Spinal cord (tissue), 10 donors: ENCODE data around the gene FRK. TPM values are rescaled to one million over a fixed set of nuclear protein-coding genes. Genes with fewer than 3 reads are reported as not detected.

Experiments used
- DNase-seq, 6 donors: peaks; one replicate each; pipeline versions ENCODE4 v3.0.0 to v3.0.0-alpha.2; 2013 to 2015; ENCODE audit warnings: low spot score in 6 of 6, low read depth in 4 of 6
- H3K27ac ChIP-seq: one replicate; pipeline ENCODE4 v1.5.1; 2013; ENCODE audit warnings: low read depth, low read length, control low read depth
- H3K27me3 ChIP-seq: one replicate; pipeline ENCODE4 v1.6.1; 2013; ENCODE audit warnings: low read length; ENCODE audit not compliant: control insufficient read depth, insufficient read depth
- H3K36me3 ChIP-seq: one replicate; pipeline ENCODE4 v1.6.1; 2013; ENCODE audit warnings: low read length; ENCODE audit not compliant: control insufficient read depth, insufficient read depth
- H3K4me1 ChIP-seq: one replicate; pipeline ENCODE4 v1.6.1; 2013; ENCODE audit warnings: low read length; ENCODE audit not compliant: control insufficient read depth, insufficient read depth
- H3K4me3 ChIP-seq: one replicate; pipeline ENCODE4 v1.5.1; 2013; ENCODE audit warnings: low read depth, low read length, control low read depth
- H3K9me3 ChIP-seq: one replicate; pipeline ENCODE4 v1.6.1; 2013; ENCODE audit warnings: low read length; ENCODE audit not compliant: control insufficient read depth, insufficient read depth
- WGBS: methylation state at CpG from one replicate; pipeline ENCODE4 v1.1.5; 2013; ENCODE audit warnings: missing lambda C conversion rate; ENCODE audit not compliant: insufficient coverage; 5-methylcytosine and 5-hydroxymethylcytosine counted together
- polyA plus RNA-seq, 2 donors: library from polyadenylated mRNA; unstranded; fragments of 120-200 nt; gene quantifications; one replicate each; pipeline ENCODE4 v1.2.1, GENCODE V29; 2013; ENCODE audit not compliant: insufficient read length in 2 of 2
- total RNA-seq, 2 donors: library from RNA; depleted of rRNA in 1 of 2; stranded (reverse); fragments of 120-200 nt in 1 of 2; fragments of >200 nt in 1 of 2; gene quantifications; one replicate each; pipeline versions ENCODE4 v1.2.3 to v1.2.4, GENCODE V29; 2013 to 2014
- donor health status: healthy.

FRK gene
- total and polyA plus RNA-seq, 4 donors = 0.43 to 2.1 (median 1.2) TPM

DNA sequence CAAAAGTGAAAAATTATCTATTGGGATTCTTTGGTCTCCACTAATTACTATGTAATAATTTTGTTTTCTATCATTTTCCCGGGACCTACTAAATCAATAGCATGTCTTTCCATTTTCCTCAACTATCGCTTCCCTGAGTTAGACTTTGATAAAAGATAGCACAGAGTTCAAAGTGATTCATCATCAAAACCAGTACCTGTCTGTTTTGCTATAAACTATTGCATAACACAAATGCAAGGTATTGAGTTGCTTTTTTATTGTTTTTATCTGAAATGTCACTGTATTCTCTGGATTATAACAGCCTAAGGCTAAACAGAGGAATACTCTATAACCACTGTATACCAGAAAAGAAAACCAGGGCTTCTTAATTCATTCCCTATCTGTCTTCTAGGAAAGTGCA lies 19.7 kb downstream of the FRK start:
- Histone ChIP-seq H3K4me1 (no peaks in the 10 kb centered on the region), H3K27ac (no peak overlapping the region), H3K9me3 (no peaks in the 10 kb centered on the region), H3K36me3 (no peaks in the 10 kb centered on the region), H3K4me3 (no peak overlapping the region), H3K27me3 (no peaks in the 10 kb centered on the region)
- no peak for DNase-seq
- no CpG with 5 or more reads among the region's 2 CpGs for WGBS

DNA sequence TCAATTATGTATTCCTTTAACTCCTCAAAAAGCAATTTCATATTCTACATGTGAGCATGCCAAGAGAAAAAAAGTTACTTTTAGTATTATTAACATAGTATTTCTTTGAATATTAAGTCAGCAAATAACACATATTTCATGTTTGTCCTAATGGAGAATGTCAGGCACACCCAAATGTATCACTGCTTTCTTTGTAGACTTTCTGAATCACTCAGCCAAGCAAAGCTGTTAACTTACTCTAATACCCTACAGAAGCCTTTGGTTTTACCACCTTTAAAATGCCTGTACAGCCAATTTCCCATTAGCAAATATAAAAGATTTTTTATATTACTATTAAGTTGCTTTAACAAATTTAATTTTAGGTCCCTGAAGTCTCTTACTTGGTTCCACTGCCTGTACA lies 23.8 kb downstream of the FRK start:
- DNase-seq = no peak
- no peak overlapping the region for H3K4me3 ChIP-seq
- no peaks in the 10 kb centered on the region for H3K36me3 ChIP-seq
- H3K27me3 ChIP-seq = no peaks in the 10 kb centered on the region
- H3K9me3 ChIP-seq = no peaks in the 10 kb centered on the region
- no peak overlapping the region for H3K27ac ChIP-seq
- no peaks in the 10 kb centered on the region for H3K4me1 ChIP-seq

DNA sequence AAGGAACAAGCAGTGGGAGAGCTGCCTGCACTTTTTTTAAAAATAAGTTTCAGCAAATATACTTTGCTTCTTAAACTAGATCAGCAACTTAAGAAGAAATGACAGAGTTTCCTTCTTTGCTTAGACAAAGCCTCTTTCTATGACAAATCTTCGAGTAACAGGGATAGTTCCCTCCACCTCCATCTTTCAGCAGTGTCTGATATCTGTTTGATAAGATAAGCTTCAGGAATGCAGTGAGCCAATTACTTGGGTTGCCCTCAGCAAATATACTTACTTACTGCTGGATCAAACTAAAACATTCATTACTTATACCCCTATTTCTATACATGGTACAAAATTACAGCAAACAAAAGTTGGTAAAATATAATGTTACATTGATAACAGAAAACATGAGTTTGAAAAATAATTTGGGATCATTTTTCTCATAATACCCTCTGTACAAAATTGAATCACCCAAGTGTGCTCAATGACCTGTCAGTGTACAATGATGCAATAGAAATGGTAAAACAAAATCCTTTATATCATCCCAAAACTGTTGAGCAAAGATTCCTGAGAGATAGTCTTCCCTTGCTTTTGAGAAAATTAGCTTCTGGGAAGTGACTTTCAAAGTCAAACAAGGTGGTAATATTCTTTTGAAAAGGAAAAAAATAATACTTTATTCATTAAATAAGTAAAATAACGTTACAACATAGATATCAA lies 24.5 kb downstream of the FRK start:
- H3K27ac ChIP-seq = no peak overlapping the region

DNA sequence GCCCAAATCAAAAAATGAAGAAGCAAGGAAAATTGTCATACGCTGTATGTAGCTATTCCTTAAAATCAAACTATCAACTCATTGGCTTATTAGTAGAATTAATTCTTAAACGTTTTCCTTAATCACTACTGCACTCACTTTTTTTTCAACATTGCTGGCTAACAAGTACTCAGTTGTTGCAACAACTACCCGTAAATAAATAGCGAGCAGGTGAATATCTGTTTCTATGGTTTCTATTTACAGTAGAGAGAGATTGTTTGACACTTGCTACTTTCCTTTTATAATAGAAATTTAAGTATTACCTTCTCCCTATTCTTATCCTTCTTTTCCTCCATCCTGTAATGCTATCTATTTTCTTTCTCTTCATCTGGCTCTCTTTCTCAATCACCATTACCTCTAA lies 25.1 kb downstream of the FRK start:
- no peaks in the 10 kb centered on the region for H3K36me3 ChIP-seq
- H3K27ac ChIP-seq = no peak overlapping the region
- H3K4me3 ChIP-seq = no peak overlapping the region
- DNase-seq = no peak
- H3K27me3 ChIP-seq = no peaks in the 10 kb centered on the region
- no CpG with 5 or more reads among the region's 4 CpGs for WGBS
- H3K9me3 ChIP-seq = no peaks in the 10 kb centered on the region
- H3K4me1 ChIP-seq = no peaks in the 10 kb centered on the region

More for the DNA sequence above, 24.5 kb downstream of the FRK start:
- Histone ChIP-seq H3K27me3 (no peaks in the 10 kb centered on the region), H3K9me3 (no peaks in the 10 kb centered on the region), H3K4me1 (no peaks in the 10 kb centered on the region), H3K36me3 (no peaks in the 10 kb centered on the region), H3K4me3 (no peak overlapping the region)
- DNase-seq = no peak
- no CpG with 5 or more reads among the region's 2 CpGs for WGBS

DNA sequence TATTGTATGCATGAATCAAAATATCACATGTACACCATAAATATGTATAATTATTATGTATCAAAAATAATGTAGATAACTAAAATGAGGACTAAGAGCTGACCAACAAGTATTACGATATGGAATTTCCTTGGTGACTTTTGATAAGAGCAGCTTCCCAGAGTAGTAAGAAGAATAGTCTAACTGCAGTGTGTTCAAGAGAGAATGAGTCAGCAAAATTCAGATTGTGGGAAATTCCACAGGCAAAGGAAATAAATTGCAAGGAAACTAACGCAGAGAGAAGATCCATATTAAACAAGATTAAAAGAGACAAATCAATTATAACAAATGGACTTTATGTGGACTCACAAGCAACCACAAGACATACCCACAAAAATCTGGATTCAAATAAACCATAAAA lies 26.4 kb downstream of the FRK start:
- H3K36me3 ChIP-seq = no peaks in the 10 kb centered on the region
- H3K4me3 ChIP-seq = no peak overlapping the region
- DNase-seq = no peak
- no peaks in the 10 kb centered on the region for H3K9me3 ChIP-seq
- H3K27me3 ChIP-seq = no peaks in the 10 kb centered on the region
- 100% methylated on average over 1 of the region's 2 CpGs for WGBS
- H3K4me1 ChIP-seq = no peaks in the 10 kb centered on the region
- H3K27ac ChIP-seq = no peak overlapping the region

DNA sequence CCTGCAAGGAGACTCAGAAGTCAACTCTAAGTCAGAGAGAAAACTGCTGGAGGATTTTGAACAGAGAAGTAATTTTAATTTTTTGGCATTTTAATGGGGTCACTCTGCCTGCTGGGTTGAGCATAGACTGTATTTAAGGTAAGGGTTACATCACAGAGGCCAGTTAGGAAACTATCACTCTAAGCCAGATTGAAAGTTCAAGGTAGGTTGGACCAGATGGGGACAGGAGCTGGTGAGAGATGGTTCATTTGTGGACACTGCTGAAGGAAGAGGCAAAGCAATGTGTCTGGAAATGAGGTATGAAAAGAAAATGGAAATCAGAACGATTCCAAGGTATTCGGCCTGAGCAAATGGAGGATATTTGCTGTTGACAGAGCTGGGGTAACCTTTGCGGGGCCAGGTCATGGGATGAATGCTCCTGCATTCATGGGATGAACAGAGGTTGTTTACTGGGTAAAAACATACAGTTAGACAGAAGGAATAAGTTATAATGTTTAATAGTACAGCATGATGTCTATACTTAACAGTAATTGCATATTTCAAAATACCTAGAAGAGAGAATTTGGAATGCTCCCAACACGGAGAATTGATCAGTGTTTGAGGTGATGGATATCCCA lies 26.9 kb downstream of the FRK start:
- no peaks in the 10 kb centered on the region for H3K4me1 ChIP-seq
- H3K27ac ChIP-seq = no peak overlapping the region
- no peak for DNase-seq
- no peaks in the 10 kb centered on the region for H3K9me3 ChIP-seq
- H3K36me3 ChIP-seq = no peaks in the 10 kb centered on the region
- no peak overlapping the region for H3K4me3 ChIP-seq
- 100% methylated on average over 3 of the region's 4 CpGs for WGBS
- no peaks in the 10 kb centered on the region for H3K27me3 ChIP-seq

DNA sequence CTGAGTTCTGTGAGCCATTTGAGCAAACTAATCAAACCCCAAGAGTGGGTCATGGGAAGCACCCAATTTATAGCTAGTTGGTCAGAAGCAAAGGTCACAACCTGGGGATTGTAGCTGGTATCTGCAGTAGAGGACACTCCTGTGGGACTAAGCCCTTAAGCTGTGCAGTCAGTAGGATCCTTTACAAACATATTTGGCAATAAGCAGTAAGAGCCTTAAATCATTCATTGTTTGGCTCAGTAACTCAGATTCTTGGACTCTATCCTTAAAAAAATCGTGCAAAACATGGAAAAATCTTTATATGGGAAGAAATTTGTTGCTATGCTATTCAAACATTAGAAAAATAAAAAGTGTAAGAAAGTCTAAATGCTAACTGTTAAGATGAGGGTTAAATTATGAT lies 29.9 kb downstream of the FRK start:
- H3K36me3 ChIP-seq = no peaks in the 10 kb centered on the region
- H3K27ac ChIP-seq = no peak overlapping the region
- H3K9me3 ChIP-seq = no peaks in the 10 kb centered on the region
- H3K27me3 ChIP-seq = no peaks in the 10 kb centered on the region
- no CpG with 5 or more reads among the region's 1 CpG for WGBS
- no peaks in the 10 kb centered on the region for H3K4me1 ChIP-seq
- H3K4me3 ChIP-seq = no peak overlapping the region
- DNase-seq = no peak

DNA sequence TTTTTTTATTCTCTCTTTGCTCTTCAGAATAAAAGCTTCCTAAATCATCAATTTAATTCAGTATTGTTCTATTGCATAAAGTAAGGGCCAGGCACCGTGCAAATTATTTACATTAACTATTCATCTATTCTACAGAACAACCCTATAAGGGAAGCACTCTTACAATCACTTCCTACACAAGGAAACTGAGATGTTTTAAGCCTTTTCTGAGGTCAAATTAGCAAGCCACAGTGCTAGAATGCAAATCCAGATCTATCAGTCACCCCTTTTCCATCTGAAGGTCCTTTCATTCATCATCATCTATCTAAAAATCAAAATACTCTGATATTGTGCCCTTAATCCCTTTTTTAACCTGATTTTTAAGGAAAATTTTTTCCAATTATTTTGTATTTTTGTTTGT lies 31.2 kb downstream of the FRK start:
- H3K4me3 ChIP-seq = no peak overlapping the region
- no peaks in the 10 kb centered on the region for H3K27me3 ChIP-seq
- H3K9me3 ChIP-seq = no peaks in the 10 kb centered on the region
- H3K27ac ChIP-seq = no peak overlapping the region
- no peaks in the 10 kb centered on the region for H3K36me3 ChIP-seq
- 100% methylated on average over 1 of the region's 1 CpG for WGBS
- DNase-seq = no peak
- no peaks in the 10 kb centered on the region for H3K4me1 ChIP-seq

DNA sequence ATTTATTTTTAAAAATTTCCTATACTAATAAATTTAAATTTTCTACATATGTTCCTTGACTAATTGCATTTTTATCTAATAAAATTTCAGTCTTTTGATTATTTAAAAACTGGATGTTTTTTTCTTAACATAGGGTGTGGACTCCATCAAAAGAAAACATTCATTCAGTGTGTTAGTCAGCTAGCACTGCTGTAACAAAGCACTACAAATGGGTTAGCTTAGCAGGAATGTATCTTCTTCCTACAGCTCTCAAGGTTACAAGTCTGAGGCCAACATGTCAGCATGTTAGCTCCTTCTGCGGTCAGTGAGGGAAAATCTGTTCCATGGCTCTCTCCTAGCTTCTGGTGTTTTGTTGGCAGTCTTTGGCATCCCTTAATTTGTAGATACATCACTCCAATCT lies 32.5 kb downstream of the FRK start:
- Histone ChIP-seq H3K27ac (no peak overlapping the region), H3K4me3 (no peak overlapping the region), H3K4me1 (no peaks in the 10 kb centered on the region), H3K36me3 (no peaks in the 10 kb centered on the region), H3K27me3 (no peaks in the 10 kb centered on the region), H3K9me3 (no peaks in the 10 kb centered on the region)
- no CpG with 5 or more reads among the region's 1 CpG for WGBS
- DNase-seq = no peak

DNA sequence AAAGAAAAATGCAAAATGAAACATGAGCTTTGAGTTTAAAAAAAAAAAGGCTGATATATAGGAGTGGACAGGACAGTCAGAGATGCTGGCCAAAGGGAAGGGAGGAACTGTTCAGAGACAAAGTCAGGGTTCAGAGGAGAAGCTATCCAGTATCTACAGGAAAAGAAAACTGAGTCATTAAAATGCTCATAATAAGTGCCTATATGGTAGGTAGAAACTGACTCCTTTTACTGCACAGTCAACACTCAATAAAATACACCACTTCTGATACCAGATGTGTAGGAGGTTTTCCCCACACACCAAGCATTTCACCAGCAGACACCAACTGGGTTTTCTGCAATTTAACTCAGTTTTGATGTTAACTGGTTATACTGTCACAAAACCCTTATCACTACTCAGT lies 32.9 kb downstream of the FRK start:
- H3K36me3 ChIP-seq = no peaks in the 10 kb centered on the region
- no peak overlapping the region for H3K4me3 ChIP-seq
- H3K27ac ChIP-seq = no peak overlapping the region
- no peaks in the 10 kb centered on the region for H3K9me3 ChIP-seq
- no peak for DNase-seq
- H3K4me1 ChIP-seq = no peaks in the 10 kb centered on the region
- H3K27me3 ChIP-seq = no peaks in the 10 kb centered on the region
